ENCODE data around the gene RPTOR. TPM values are rescaled to one million over a fixed set of nuclear protein-coding genes. Genes with fewer than 3 reads are reported as not detected.

The RPTOR gene
- total and polyA plus RNA-seq, 2 donors (not counting 1 experiment from before 2014, with no cell fraction given): 6.7 to 22.8 TPM

GRCh38 chr17:80725517-80725916, 180.9 kb downstream of the RPTOR start:
- Histone ChIP-seq H3K4me3 (replicated peaks in 1 of 4; ENCODE audit: control extremely low read depth in 1 of 4, insufficient read depth in 1 of 4, low read depth in 3 of 4, low read length in 4 of 4) (no peak overlapping the region), H2AFZ (ENCODE audit: low read length) (no peak overlapping the region), H3K9ac (ENCODE audit: insufficient read depth, low read length) (no peak overlapping the region), H3K27ac (ENCODE audit: insufficient read depth, low read length) (peak overlapping the region; percentile 64), H3K79me2 (ENCODE audit: control insufficient read depth, insufficient read depth, low read length) (peaks cover 4% of the 10 kb centered on the region), H3K36me3 (ENCODE audit: control insufficient read depth, insufficient read depth, low read length) (no peaks in the 10 kb centered on the region), H3K9me3 (ENCODE audit: control insufficient read depth, insufficient read depth, low read depth, low read length) (no peaks in the 10 kb centered on the region), H4K20me1 (ENCODE audit: control insufficient read depth, extremely low read depth, insufficient read depth, low read length) (no peaks in the 10 kb centered on the region), H3K4me1 (ENCODE audit: control insufficient read depth, extremely low read depth, insufficient read depth, low read length) (peaks cover 29% of the 10 kb centered on the region), H3K27me3 (ENCODE audit: control insufficient read depth, insufficient read depth, low read length) (no peaks in the 10 kb centered on the region), H3K4me2 (ENCODE audit: extremely low read depth, insufficient read depth, low read length) (no peak overlapping the region)
- peak in 1 of 2 donors; percentile 32 for DNase-seq (ENCODE audit: low read depth in 2 of 2)
- no peak for TF ChIP-seq CTCF (conservative IDR thresholded peaks at IDR 0.05 in 1 of 2, IDR thresholded peaks at IDR 0.05 in 1 of 2; ENCODE audit: low read depth in 1 of 2, low read length in 2 of 2)
- TF ChIP-seq EZH2 (IDR thresholded peaks at IDR 0.05; ENCODE audit: low read length, missing control alignments): no peak

- H3K4me3 ChIP-seq (replicated peaks in 1 of 4; ENCODE audit: control extremely low read depth in 1 of 4, insufficient read depth in 1 of 4, low read depth in 3 of 4, low read length in 4 of 4): no peak overlapping the region
- peaks cover 29% of the 10 kb centered on the region for H3K4me1 ChIP-seq (ENCODE audit: control insufficient read depth, extremely low read depth, insufficient read depth, low read length)
- H3K79me2 ChIP-seq (ENCODE audit: control insufficient read depth, insufficient read depth, low read length): peaks cover 3% of the 10 kb centered on the region
- TF ChIP-seq CTCF (conservative IDR thresholded peaks at IDR 0.05 in 1 of 2, IDR thresholded peaks at IDR 0.05 in 1 of 2; ENCODE audit: low read depth in 1 of 2, low read length in 2 of 2) (no peak), EZH2 (IDR thresholded peaks at IDR 0.05; ENCODE audit: low read length, missing control alignments) (no peak)
- H4K20me1 ChIP-seq (ENCODE audit: control insufficient read depth, extremely low read depth, insufficient read depth, low read length): no peaks in the 10 kb centered on the region
- no peaks in the 10 kb centered on the region for H3K27me3 ChIP-seq (ENCODE audit: control insufficient read depth, insufficient read depth, low read length)
- H3K36me3 ChIP-seq (ENCODE audit: control insufficient read depth, insufficient read depth, low read length): no peaks in the 10 kb centered on the region
- no peak overlapping the region for H3K9ac ChIP-seq (ENCODE audit: insufficient read depth, low read length)
- DNase-seq (ENCODE audit: low read depth in 2 of 2): no peak
- no peak overlapping the region for H3K4me2 ChIP-seq (ENCODE audit: extremely low read depth, insufficient read depth, low read length)
- H3K27ac ChIP-seq (ENCODE audit: insufficient read depth, low read length): peak overlapping the region; percentile 33
- H3K9me3 ChIP-seq (ENCODE audit: control insufficient read depth, insufficient read depth, low read depth, low read length): no peaks in the 10 kb centered on the region
- no peak overlapping the region for H2AFZ ChIP-seq (ENCODE audit: low read length)
These were observed 182.1 kb downstream of the RPTOR start for GRCh38 chr17:80726558-80727408.

- no peak for DNase-seq (ENCODE audit: low read depth in 2 of 2)
- Histone ChIP-seq H3K27ac (ENCODE audit: insufficient read depth, low read length) (no peak overlapping the region), H3K4me2 (ENCODE audit: extremely low read depth, insufficient read depth, low read length) (peak overlapping the region; percentile 0), H3K9me3 (ENCODE audit: control insufficient read depth, insufficient read depth, low read depth, low read length) (no peaks in the 10 kb centered on the region), H3K79me2 (ENCODE audit: control insufficient read depth, insufficient read depth, low read length) (peaks cover 3% of the 10 kb centered on the region), H3K9ac (ENCODE audit: insufficient read depth, low read length) (no peak overlapping the region), H3K4me3 (replicated peaks in 1 of 4; ENCODE audit: control extremely low read depth in 1 of 4, insufficient read depth in 1 of 4, low read depth in 3 of 4, low read length in 4 of 4) (no peak overlapping the region), H4K20me1 (ENCODE audit: control insufficient read depth, extremely low read depth, insufficient read depth, low read length) (no peaks in the 10 kb centered on the region), H3K36me3 (ENCODE audit: control insufficient read depth, insufficient read depth, low read length) (no peaks in the 10 kb centered on the region), H3K27me3 (ENCODE audit: control insufficient read depth, insufficient read depth, low read length) (no peaks in the 10 kb centered on the region), H3K4me1 (ENCODE audit: control insufficient read depth, extremely low read depth, insufficient read depth, low read length) (peaks cover 29% of the 10 kb centered on the region), H2AFZ (ENCODE audit: low read length) (no peak overlapping the region)
- TF ChIP-seq CTCF (conservative IDR thresholded peaks at IDR 0.05 in 1 of 2, IDR thresholded peaks at IDR 0.05 in 1 of 2; ENCODE audit: low read depth in 1 of 2, low read length in 2 of 2) (no peak), EZH2 (IDR thresholded peaks at IDR 0.05; ENCODE audit: low read length, missing control alignments) (no peak)
These were observed 182.7 kb downstream of the RPTOR start for GRCh38 chr17:80727409-80727755.
